K562 (cell line): ENCODE results near the gene IQCN. TPM values are rescaled to one million over a fixed set of nuclear protein-coding genes. Genes with fewer than 3 reads are reported as not detected.
A peak's percentile ranks its signal among the peaks of the same experiment; 100 is the strongest.

ENCODE experiments used
- ATAC-seq: fragments of 200-7000 bp; cut with Tn5 transposase; 3 replicates; pipeline ENCODE4 v1.9.1; 2020; ENCODE audit warnings: moderate library complexity
- BruUV-seq: library from RNA; stranded (reverse); fragments of 400-500 nt; replicated peaks from 2 replicates; lab custom pipeline; 2021; lab: Mats Ljungman, UMichigan
- CTCF ChIA-PET: fragments of 300-600 bp; formaldehyde crosslinking; extraction: SDS; loops from one replicate; lab custom pipeline; 2021; ENCODE audit warnings: low intra/inter-chr PET ratio; lab: Yijun Ruan, JAX
- POLR2A ChIA-PET: fragments of 300-600, 350-650 bp; sonication (Branson Sonifier 250); formaldehyde crosslinking; extraction: SDS; loops from one replicate; lab custom pipeline; 2021; ENCODE audit warnings: antibody characterized with exemption, inconsistent platforms; lab: Yijun Ruan, JAX
- DNase-seq, 4 experiments: peaks; one replicate each; pipeline versions ENCODE4 v3.0.0 to v3.0.0-alpha.2; 2011 to 2018; ENCODE audit warnings: low spot score in 3 of 4, mixed read lengths in 3 of 4; ENCODE audit errors: extremely low read depth in 1 of 4
- FAIRE-seq: peaks from 2 replicates; lab custom pipeline; 2011; peaks lifted over from hg19 to GRCh38; lab: Jason Lieb, UNC
- H2AFZ ChIP-seq: 2 replicates; pipeline ENCODE4 v1.6.0; 2011; ENCODE audit warnings: low read depth, low read length, control low read depth, inconsistent platforms
- H3K27ac ChIP-seq: fragments of 200-600 bp; 3 replicates; pipeline ENCODE4 v1.8.0; 2011; ENCODE audit warnings: low read depth, mild to moderate bottlenecking, control low read depth, inconsistent platforms, low read length, moderate library complexity, mixed read lengths; ENCODE audit errors: extremely low read depth
- H3K27me3 ChIP-seq, 2 experiments: fragments of 300-600 bp in 1 of 2; 2 replicates in 1 of 2; 3 replicates in 1 of 2; pipeline versions ENCODE4 v1.6.0 to v1.8.0; 2011; ENCODE audit warnings: inconsistent platforms in 2 of 2, low read length in 2 of 2, mild to moderate bottlenecking in 1 of 2, mixed read lengths in 1 of 2, moderate library complexity in 1 of 2; ENCODE audit not compliant: control insufficient read depth in 2 of 2, insufficient read depth in 2 of 2
- H3K36me3 ChIP-seq: fragments of 300-600 bp; 3 replicates; pipeline ENCODE4 v1.8.0; 2011; ENCODE audit warnings: mild to moderate bottlenecking, low read length, inconsistent platforms; ENCODE audit not compliant: control insufficient read depth, insufficient read depth
- H3K4me1 ChIP-seq, 2 experiments: fragments of 200-600 bp in 1 of 2; replicated peaks in 1 of 2; 2 replicates in 1 of 2; 3 replicates in 1 of 2; pipeline versions ENCODE4 v1.5.1 to v1.8.0; 2011; ENCODE audit warnings: inconsistent platforms in 2 of 2, low read length in 2 of 2, mild to moderate bottlenecking in 1 of 2, mixed read lengths in 1 of 2, moderate library complexity in 1 of 2; ENCODE audit not compliant: control insufficient read depth in 2 of 2, insufficient read depth in 2 of 2
- H3K4me2 ChIP-seq: 2 replicates; pipeline ENCODE4 v1.6.1; 2011; ENCODE audit warnings: low read length, control low read depth, inconsistent platforms, mixed read lengths; ENCODE audit not compliant: insufficient read depth
- H3K4me3 ChIP-seq: fragments of 200-600 bp; sonication (generic), shearing (Covaris generic); 2 replicates; pipeline ENCODE4 v1.5.1; 2016; ENCODE audit warnings: control low read depth, inconsistent platforms
- H3K79me2 ChIP-seq: fragments of 200-600 bp; 3 replicates; pipeline ENCODE4 v1.8.0; 2011; ENCODE audit warnings: low read length, inconsistent platforms; ENCODE audit not compliant: control insufficient read depth, insufficient read depth
- H3K9ac ChIP-seq, 2 experiments: 2 replicates each; pipeline versions ENCODE4 v1.6.0 to v1.6.1; 2011; ENCODE audit warnings: low read depth in 2 of 2, low read length in 2 of 2, control low read depth in 1 of 2, inconsistent platforms in 1 of 2, mild to moderate bottlenecking in 1 of 2, mixed read lengths in 1 of 2; ENCODE audit not compliant: insufficient read depth in 1 of 2
- H3K9me1 ChIP-seq: one replicate; pipeline ENCODE4 v1.6.0; 2011; ENCODE audit warnings: inconsistent platforms, mild to moderate bottlenecking, low read length, moderate library complexity; ENCODE audit not compliant: control insufficient read depth, insufficient read depth
- H3K9me3 ChIP-seq: replicated peaks from 2 replicates; pipeline ENCODE4 v1.5.1; 2011; ENCODE audit warnings: low read depth, low read length, inconsistent platforms; ENCODE audit not compliant: control insufficient read depth, insufficient read depth
- H4K20me1 ChIP-seq: replicated peaks from 2 replicates; pipeline ENCODE4 v1.6.1; 2011; ENCODE audit warnings: low read length, inconsistent platforms, mixed read lengths; ENCODE audit not compliant: control insufficient read depth, insufficient read depth
- CBFA2T3 ChIP-seq: fragments of 450-650 bp; IDR thresholded peaks from 2 replicates; pipeline ENCODE4 v1.6.1; 2017
- GATAD2A ChIP-seq: fragments of 450-650 bp; IDR thresholded peaks from 2 replicates; pipeline ENCODE4 v1.6.1; 2017
- KLF16 ChIP-seq: IDR thresholded peaks from 2 replicates; pipeline ENCODE4 v1.6.1; 2016; ENCODE audit warnings: antibody characterized with exemption
- MCM5 ChIP-seq: fragments of 450-650 bp; IDR thresholded peaks from 2 replicates; pipeline ENCODE4 v1.6.1; 2016; ENCODE audit warnings: low read depth
- PHF8 ChIP-seq: fragments of 200-600 bp; sonication (generic); IDR thresholded peaks from 2 replicates; pipeline ENCODE4 v1.6.1; 2012; ENCODE audit warnings: mixed run types, mild to moderate bottlenecking, inconsistent platforms, low read length, moderate library complexity, borderline replicate concordance
- SMAD3 ChIP-seq: fragments of 450-650 bp; formaldehyde crosslinking; conservative IDR thresholded peaks from 2 replicates; pipeline ENCODE4 v1.4.0; 2020; ENCODE audit warnings: mild to moderate bottlenecking
- UBTF ChIP-seq, 2 experiments: IDR thresholded peaks; 2 replicates each; pipeline ENCODE4 v1.6.1; 2012; ENCODE audit warnings: improper control_type of control experiment in 2 of 2, low read depth in 2 of 2, low read length in 2 of 2, borderline replicate concordance in 1 of 2
- ZBTB7A ChIP-seq: IDR thresholded peaks from 2 replicates; pipeline ENCODE4 v1.6.1; 2011; ENCODE audit warnings: low read depth, mild to moderate bottlenecking, low read length, moderate library complexity, borderline replicate concordance; ENCODE audit not compliant: control insufficient read depth
- ZNF384 ChIP-seq: IDR thresholded peaks from 2 replicates; pipeline ENCODE4 v1.6.1; 2012; ENCODE audit warnings: low read depth, low read length, improper control_type of control experiment
- ZNF512 ChIP-seq: IDR thresholded peaks from 2 replicates; pipeline ENCODE4 v1.6.1; 2016; ENCODE audit warnings: missing genetic modification characterization, missing compliant biosample characterization
- ZNF583 ChIP-seq: fragments of 250-450 bp; sonication (Bioruptor Pico); IDR thresholded peaks from 2 replicates; pipeline ENCODE4 v1.4.0; 2020
- WGBS: fragments of 100-300 bp; shearing (Covaris generic); methylation state at CpG from one replicate; pipeline ENCODE4 v1.1.6; 2016; ENCODE audit warnings: low coverage, mixed read lengths; ENCODE audit not compliant: insufficient coverage; ENCODE audit errors: missing lambda C conversion rate; 5-methylcytosine and 5-hydroxymethylcytosine counted together
- in situ Hi-C: fragments of 300-500 bp; cut with MboI; formaldehyde crosslinking; loops from 4 replicates; pipeline ENCODE4 v1.15.0; 2018; ENCODE audit warnings: inconsistent platforms, mixed read lengths
- intact Hi-C: fragments of 100-400 bp; cut with micrococcal nuclease; formaldehyde crosslinking; loops from 2 replicates; pipeline ENCODE4 v1.14.2; 2022
- polyA plus RNA-seq, 8 experiments: library from polyadenylated mRNA; depleted of rRNA in 4 of 8; stranded (reverse) in 5 of 8; unstranded in 3 of 8; fragments of >200 nt; fragmentation: Nextera tagmentation in 2 of 8; fragmentation: Illumina TruSeq in 1 of 8; extraction: Ambion mirVana in 2 of 8; extraction: Trizol in 1 of 8; gene quantifications; 2 replicates each; pipeline versions ENCODE4 v1.2.1 to v1.2.3, GENCODE V29; 2011 to 2014; ENCODE audit warnings: inconsistent platforms in 1 of 8, missing spikeins in 1 of 8
- total RNA-seq, 7 experiments: library from RNA; depleted of rRNA in 6 of 7; stranded (reverse); fragments of >200 nt in 6 of 7; fragmentation: Illumina TruSeq in 2 of 7; extraction: Trizol in 2 of 7; gene quantifications; 2 replicates each; pipeline versions ENCODE4 v1.2.1 to v1.2.3, GENCODE V29; 2011 to 2021; ENCODE audit warnings: low replicate concordance in 1 of 7

Gene IQCN
- total and polyA plus RNA-seq, 9 of the 15 experiments (the other 6 are each of a cell fraction or from before 2014, with no cell fraction given) = 0.01 to 0.07 (median 0.04) TPM; not detected in 3

- TF ChIP-seq MCM5 (no peak), GATAD2A (peak; percentile 77)
- TF ChIP-seq, all 486 proteins: peak for 165
Observed at GRCh38 chr19:18223860-18224524, 50.3 kb downstream of the IQCN start (continued).

- peak overlapping the region; percentile 41 to 90; a peak in 3 of 4 replicates for H3K9ac ChIP-seq
- H4K20me1 ChIP-seq = no peaks in the 10 kb centered on the region; the same call in 1 of the 2 replicates
- no peaks in the 10 kb centered on the region for H3K27me3 ChIP-seq
- no peaks in the 10 kb centered on the region for H3K9me1 ChIP-seq
- no peak overlapping the region for H3K4me3 ChIP-seq
- peak overlapping the region; percentile 53 for H3K27ac ChIP-seq
- peaks cover 23 to 67% of the 10 kb centered on the region in 2 experiments; a peak in 4 of 5 replicates for H3K4me1 ChIP-seq
- peak overlapping the region; percentile 87 for H2AFZ ChIP-seq
- CTCF ChIA-PET = no interaction called here
- TSS peak; percentile 41 for BruUV-seq
- in situ Hi-C loops = no loop called here
- peak overlapping the region; percentile 49 for H3K4me2 ChIP-seq
- no peaks in the 10 kb centered on the region for H3K36me3 ChIP-seq
- FAIRE-seq (peak; percentile 86), DNase-seq (peak in 2 of 4 experiments; percentile 55 to 78), ATAC-seq (peak; percentile 14)
- intact Hi-C loops = no loop called here
- no peaks in the 10 kb centered on the region for H3K9me3 ChIP-seq
- 17% methylated on average over 23 of the region's 25 CpGs for WGBS
- POLR2A ChIA-PET = interaction anchor here (0.6 to 1.6 kb wide), 5 partner anchors 12 to 71 kb away, joined by 3 to 6 read pairs (median 3); partner anchors contain the start of genes IQCN and JUND
- H3K79me2 ChIP-seq = no peaks in the 10 kb centered on the region
- 0 out of 2 replicates have a peak, but pooled peaks have one; percentile 32 for TF ChIP-seq ZNF583
- 0 out of 4 replicates have a peak, but pooled peaks of 1 of the 2 experiments have one; percentile 29 for TF ChIP-seq UBTF (IDR thresholded peaks at IDR 0.05; ENCODE audit: borderline replicate concordance in 1 of 2, low read depth in 2 of 2, low read length in 2 of 2)
- TF ChIP-seq ZBTB7A = peak; percentile 85; the same call in 1 of the 2 replicates
- TF ChIP-seq SMAD3 (CRISPR knock-in tag) = no peak
- TF ChIP-seq PHF8 = peak; percentile 37; the same call in 1 of the 2 replicates
- peak; percentile 77 for TF ChIP-seq ZNF512 (tag)
- peak; percentile 36; the same call in 1 of the 2 replicates for TF ChIP-seq CBFA2T3
- TF ChIP-seq KLF16 = 0 out of 2 replicates have a peak, but pooled peaks have one; percentile 39
- peak; percentile 41; the same call in 1 of the 2 replicates for TF ChIP-seq ZNF384
Observed at GRCh38 chr19:18221815-18222725, 52.2 kb downstream of the IQCN start.
